ENCODE data around the gene ZNF346.
"Not testable (repeated sequence)": the region's sequence is repeated elsewhere in the genome, so short reads cannot be mapped to it uniquely, and the experiment has no call there.

Gene ZNF346, protein sequence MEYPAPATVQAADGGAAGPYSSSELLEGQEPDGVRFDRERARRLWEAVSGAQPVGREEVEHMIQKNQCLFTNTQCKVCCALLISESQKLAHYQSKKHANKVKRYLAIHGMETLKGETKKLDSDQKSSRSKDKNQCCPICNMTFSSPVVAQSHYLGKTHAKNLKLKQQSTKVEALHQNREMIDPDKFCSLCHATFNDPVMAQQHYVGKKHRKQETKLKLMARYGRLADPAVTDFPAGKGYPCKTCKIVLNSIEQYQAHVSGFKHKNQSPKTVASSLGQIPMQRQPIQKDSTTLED

DNA sequence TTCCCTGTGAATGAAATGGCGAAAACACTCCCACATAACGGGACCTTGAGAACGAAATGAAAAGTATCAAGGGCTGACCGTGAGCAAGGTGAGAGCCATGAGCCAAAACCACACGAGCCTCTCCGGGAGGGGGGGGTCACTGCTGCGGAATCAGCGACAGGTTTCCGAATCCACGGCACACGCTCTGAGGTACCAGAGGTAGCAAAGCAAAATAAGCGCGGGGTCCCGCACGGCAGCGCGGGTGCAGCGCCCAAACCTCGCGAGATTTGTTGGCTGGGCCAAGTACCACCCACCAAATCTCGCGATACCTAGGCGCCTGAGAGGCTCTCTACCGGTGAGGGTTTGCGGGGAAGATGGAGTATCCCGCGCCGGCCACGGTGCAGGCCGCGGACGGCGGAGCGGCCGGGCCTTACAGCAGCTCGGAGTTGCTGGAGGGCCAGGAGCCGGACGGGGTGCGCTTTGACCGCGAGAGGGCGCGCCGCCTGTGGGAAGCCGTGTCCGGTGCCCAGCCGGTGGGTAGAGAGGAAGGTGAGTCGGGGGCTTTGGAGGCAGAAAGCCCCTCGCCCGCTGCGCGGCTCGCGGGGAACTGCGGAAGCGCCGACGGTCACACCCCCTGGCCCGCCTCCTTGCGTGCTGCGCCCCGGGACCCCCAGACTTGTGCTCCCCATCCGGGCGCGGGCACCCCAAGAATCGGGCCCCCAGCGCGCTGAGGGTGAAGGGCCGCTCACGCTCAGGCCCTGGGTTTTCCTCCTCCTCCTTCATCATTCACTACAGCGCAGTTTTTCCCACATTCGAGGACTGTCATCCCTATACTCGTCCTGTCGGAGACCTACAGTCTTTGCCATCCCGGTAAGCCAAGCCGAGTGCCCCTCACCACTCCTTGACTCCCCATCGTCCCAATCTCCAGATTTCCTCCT, at the start of gene ZNF346:
ZNF346 (plus strand) TSS at position 311 of the 917 bp plus-strand sequence; CDS start at position 354, 43 bp downstream.
- FAIRE-seq: no peak

GRCh38 chr5:176979669-176980068, 42.8 kb upstream of the ZNF346 start:
- FAIRE-seq: no peak

- no peak for FAIRE-seq
Observed at GRCh38 chr5:176980818-176981217, 41.7 kb upstream of the ZNF346 start.

GRCh38 chr5:176983112-176983511, 39.4 kb upstream of the ZNF346 start:
- FAIRE-seq: not testable (repeated sequence)

DNA sequence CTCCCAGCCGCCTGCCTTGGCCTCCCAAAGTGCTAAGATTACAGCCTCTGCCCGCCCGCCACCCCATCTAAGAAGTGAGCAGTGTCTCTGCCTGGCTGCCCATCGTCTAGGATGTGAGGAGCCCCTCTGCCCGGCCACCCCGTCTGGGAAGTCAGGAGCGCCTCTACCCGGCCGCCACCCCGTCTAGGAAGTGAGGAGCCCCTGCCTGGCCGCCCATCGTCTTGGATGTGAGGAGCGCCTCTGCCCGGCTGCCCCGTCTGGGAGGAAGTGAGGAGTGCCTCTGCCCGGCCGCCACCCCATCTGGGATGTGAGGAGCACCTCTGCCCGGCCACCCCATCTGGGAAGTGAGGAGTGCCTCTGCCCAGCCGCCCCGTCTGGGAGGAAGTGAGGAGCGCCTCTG, 38.9 kb upstream of the ZNF346 start:
- FAIRE-seq: not testable (repeated sequence)

- FAIRE-seq: not testable (repeated sequence)
Observed at GRCh38 chr5:176984176-176984575, 38.3 kb upstream of the ZNF346 start.

GRCh38 chr5:176985516-176985915, 37.0 kb upstream of the ZNF346 start:
- FAIRE-seq: no peak

- no peak for FAIRE-seq
Observed at GRCh38 chr5:176986280-176986679, 36.2 kb upstream of the ZNF346 start.

DNA sequence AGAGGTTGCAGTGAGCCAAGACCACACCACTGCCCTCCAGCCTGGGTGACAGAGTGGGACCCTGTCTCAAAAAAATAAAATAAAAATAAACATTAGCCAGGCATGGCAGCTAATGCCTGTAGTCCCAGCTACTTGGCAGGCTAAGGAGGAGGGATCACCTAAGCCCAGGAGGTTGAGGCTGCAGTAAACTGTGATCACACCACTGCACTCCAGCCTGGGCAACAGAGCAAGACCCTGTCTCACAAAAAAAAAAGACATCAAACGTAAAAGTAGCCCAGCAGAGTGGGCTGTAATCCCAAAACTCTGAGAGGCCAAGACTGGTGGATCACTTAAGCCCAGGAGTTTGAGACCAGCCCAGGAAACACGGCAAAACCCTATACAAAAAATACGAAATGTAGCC, 34.9 kb upstream of the ZNF346 start:
- no peak for FAIRE-seq

DNA sequence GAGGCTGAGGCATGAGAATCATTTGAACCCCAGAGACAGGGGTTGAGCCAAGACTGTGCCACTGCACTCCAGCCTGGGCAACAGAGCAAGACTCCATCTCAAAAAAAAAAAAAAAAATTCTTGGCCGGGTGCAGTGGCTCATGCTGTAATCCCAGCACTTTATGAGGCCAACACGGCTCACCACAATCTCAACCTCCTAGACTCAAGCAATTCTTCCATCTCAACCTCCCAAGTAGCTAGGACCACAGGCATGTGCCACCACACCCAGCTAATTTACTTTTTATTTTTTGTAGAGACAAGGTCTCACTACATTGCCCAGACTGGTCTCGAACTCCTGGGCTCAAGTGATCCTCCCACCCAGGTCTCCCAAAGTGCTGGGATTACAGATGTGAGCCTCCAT, 29.4 kb upstream of the ZNF346 start:
- FAIRE-seq: not testable (repeated sequence)

- no peak for FAIRE-seq
Observed at GRCh38 chr5:176994460-176995121, 27.9 kb upstream of the ZNF346 start.

GRCh38 chr5:176995122-176995490, 27.4 kb upstream of the ZNF346 start:
- FAIRE-seq: no peak

GRCh38 chr5:176995896-176996767, 26.4 kb upstream of the ZNF346 start:
- FAIRE-seq: no peak

- no peak for FAIRE-seq
Observed at GRCh38 chr5:176996780-176997179, 25.7 kb upstream of the ZNF346 start.

- no peak for FAIRE-seq
Observed at GRCh38 chr5:176998828-176999227, 23.7 kb upstream of the ZNF346 start.

DNA sequence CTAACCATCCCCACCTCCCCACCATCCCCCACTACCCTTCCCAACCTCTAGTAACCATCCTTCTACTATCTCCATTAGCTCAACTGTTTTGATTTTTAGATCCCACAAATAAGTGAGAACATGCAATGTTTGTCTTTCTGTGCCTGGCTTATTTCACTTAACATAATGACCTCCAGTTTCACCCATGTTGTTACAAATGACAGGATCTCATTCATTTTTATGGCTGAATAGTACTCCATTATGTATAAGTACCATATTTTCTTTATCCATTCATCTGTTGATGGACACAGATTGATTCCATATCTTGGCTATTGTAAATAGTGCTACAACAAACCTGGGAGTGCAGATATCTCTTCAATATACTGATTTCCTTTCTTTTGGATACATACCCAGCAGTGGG, 23.0 kb upstream of the ZNF346 start:
- not testable (repeated sequence) for FAIRE-seq

DNA sequence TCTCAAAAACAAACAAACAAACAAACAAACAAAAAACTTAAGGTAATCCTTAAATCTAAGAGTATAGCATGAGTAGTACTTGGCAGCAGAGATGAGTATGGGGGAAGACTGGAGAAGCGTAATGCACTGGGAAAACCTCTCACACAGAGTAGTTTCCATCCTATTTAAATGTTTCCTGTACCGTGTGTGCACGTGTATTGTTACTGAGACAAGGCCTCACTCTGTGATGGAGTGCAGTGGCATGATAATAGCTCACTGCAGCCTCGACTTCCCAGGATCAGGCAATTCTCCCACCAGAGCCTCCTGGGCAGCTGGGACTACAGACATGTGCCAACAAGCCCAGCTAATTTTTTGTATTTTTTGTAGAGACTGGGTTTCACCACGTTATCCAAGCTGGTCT, 18.8 kb upstream of the ZNF346 start:
- FAIRE-seq: no peak

DNA sequence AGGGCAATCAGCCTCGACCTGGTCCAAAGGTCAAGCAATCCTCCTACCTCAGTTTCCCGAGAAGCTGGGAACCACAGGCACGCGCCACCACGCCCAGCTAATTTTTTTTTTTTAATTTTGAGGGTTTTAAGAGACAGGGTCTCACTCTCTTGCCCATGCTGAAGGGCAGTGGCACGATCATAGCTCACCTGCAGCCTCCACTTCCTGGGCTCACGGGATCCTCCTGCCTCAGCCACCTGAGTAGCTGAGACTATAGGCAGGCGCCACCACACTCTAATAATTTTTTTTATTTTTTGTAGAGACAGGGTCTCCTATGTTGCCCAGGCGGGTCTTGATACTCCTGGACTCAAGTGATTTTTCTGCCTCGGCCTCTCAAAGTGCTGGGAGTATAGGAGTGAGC, 17.5 kb upstream of the ZNF346 start:
- no peak for FAIRE-seq

- no peak for FAIRE-seq
Observed at GRCh38 chr5:177005619-177006264, 16.8 kb upstream of the ZNF346 start.

DNA sequence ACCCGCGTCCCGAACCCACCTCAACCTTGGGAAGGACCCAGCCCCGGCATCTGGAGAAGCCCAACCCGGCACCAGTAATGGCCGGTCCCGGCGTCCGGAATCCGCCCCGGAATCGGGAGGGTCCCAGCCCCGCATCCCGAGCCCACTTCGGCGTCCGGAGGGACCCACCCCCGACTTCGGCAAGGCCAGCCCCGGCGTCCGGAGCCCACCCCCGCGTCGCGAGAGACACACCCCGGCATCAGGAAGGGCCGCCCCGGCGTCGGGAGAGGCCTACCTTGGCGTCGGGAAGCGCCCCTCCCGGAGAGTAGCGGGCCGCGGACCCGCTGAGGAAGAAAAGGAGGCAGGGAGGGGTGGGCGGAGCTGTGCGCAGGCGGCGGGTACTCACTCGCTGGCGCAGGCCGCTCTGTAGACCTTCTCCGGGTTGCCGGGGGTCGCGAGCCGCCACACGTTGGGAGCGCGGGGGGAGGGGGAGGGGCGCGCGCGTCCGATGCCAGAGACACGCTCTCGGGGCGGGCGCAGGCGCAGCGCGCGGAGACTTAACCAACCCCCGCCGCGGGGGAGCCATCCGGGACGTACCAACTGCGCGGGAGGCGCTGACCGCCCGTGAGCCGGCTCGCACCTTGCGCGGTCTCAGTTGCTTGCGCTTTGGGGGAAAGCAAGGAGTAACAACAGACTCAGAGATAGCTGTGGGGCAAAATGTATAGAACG, 16.1 kb upstream of the ZNF346 start, which contains the start of gene UIMC1:
UIMC1 (minus strand) TSS at position 515 of the 708 bp plus-strand sequence. CDS start 24,164 bp downstream, outside the sequence.
- FAIRE-seq: no peak

GRCh38 chr5:177008716-177009115, 13.8 kb upstream of the ZNF346 start:
- FAIRE-seq: no peak

Data from G401.6 (cell line).